Measurements from ENCODE around the gene SLC38A10.

Gene SLC38A10

GRCh38 chr17:81285894-81286293 is 9.2 kb downstream of the SLC38A10 start:
- peaks cover 28% of the 10 kb centered on the region; the same call in 1 of the 2 replicates for H3K36me3 ChIP-seq (ENCODE audit: control insufficient read depth, low read length)
- H3K9me3 ChIP-seq (ENCODE audit: control insufficient read depth, insufficient read depth, low read length) = no peaks in the 10 kb centered on the region
- TF ChIP-seq, protein P1, sequence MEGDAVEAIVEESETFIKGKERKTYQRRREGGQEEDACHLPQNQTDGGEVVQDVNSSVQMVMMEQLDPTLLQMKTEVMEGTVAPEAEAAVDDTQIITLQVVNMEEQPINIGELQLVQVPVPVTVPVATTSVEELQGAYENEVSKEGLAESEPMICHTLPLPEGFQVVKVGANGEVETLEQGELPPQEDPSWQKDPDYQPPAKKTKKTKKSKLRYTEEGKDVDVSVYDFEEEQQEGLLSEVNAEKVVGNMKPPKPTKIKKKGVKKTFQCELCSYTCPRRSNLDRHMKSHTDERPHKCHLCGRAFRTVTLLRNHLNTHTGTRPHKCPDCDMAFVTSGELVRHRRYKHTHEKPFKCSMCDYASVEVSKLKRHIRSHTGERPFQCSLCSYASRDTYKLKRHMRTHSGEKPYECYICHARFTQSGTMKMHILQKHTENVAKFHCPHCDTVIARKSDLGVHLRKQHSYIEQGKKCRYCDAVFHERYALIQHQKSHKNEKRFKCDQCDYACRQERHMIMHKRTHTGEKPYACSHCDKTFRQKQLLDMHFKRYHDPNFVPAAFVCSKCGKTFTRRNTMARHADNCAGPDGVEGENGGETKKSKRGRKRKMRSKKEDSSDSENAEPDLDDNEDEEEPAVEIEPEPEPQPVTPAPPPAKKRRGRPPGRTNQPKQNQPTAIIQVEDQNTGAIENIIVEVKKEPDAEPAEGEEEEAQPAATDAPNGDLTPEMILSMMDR (IDR thresholded peaks at IDR 0.05; ENCODE audit: low read depth, low read length, poor library complexity, severe bottlenecking) = no peak
- TF ChIP-seq EZH2phosphoT487 (IDR thresholded peaks at IDR 0.05; ENCODE audit: borderline replicate concordance, low read length) = no peak
- H3K79me2 ChIP-seq (ENCODE audit: control insufficient read depth, low read length) = peaks cover 53% of the 10 kb centered on the region
- H3K4me3 ChIP-seq (ENCODE audit: low read length) = no peak overlapping the region
- H4K20me1 ChIP-seq (ENCODE audit: control insufficient read depth, insufficient read depth, low read depth, low read length) = no peaks in the 10 kb centered on the region
- no peaks in the 10 kb centered on the region for H3K9me2 ChIP-seq (replicated peaks; ENCODE audit: control insufficient read depth, low read length)
- H3K4me2 ChIP-seq (ENCODE audit: low read length) = no peak overlapping the region
- H3K4me1 ChIP-seq (ENCODE audit: control insufficient read depth, low read length) = no peaks in the 10 kb centered on the region
- H3K27me3 ChIP-seq (ENCODE audit: control insufficient read depth, low read length) = no peaks in the 10 kb centered on the region
- H3F3A ChIP-seq (ENCODE audit: control insufficient read depth, insufficient read depth) = no peaks in the 10 kb centered on the region
- H3K27ac ChIP-seq (ENCODE audit: low read depth, low read length) = no peak overlapping the region

GRCh38 chr17:81285179-81285878 is 9.8 kb downstream of the SLC38A10 start:
- no peak overlapping the region for H3K4me2 ChIP-seq (ENCODE audit: low read length)
- H3F3A ChIP-seq (ENCODE audit: control insufficient read depth, insufficient read depth) = no peaks in the 10 kb centered on the region
- H3K36me3 ChIP-seq (ENCODE audit: control insufficient read depth, low read length) = peaks cover 25% of the 10 kb centered on the region; the same call in 1 of the 2 replicates
- H3K79me2 ChIP-seq (ENCODE audit: control insufficient read depth, low read length) = peaks cover 47% of the 10 kb centered on the region
- no peak overlapping the region for H3K27ac ChIP-seq (ENCODE audit: low read depth, low read length)
- H4K20me1 ChIP-seq (ENCODE audit: control insufficient read depth, insufficient read depth, low read depth, low read length) = no peaks in the 10 kb centered on the region
- H3K9me3 ChIP-seq (ENCODE audit: control insufficient read depth, insufficient read depth, low read length) = no peaks in the 10 kb centered on the region
- H3K27me3 ChIP-seq (ENCODE audit: control insufficient read depth, low read length) = no peaks in the 10 kb centered on the region
- H3K4me1 ChIP-seq (ENCODE audit: control insufficient read depth, low read length) = no peaks in the 10 kb centered on the region
- no peaks in the 10 kb centered on the region for H3K9me2 ChIP-seq (replicated peaks; ENCODE audit: control insufficient read depth, low read length)
- H3K4me3 ChIP-seq (ENCODE audit: low read length) = no peak overlapping the region
- TF ChIP-seq EZH2phosphoT487 (IDR thresholded peaks at IDR 0.05; ENCODE audit: borderline replicate concordance, low read length) = no peak
- TF ChIP-seq, protein P1 (IDR thresholded peaks at IDR 0.05; ENCODE audit: low read depth, low read length, poor library complexity, severe bottlenecking) = no peak

DNA sequence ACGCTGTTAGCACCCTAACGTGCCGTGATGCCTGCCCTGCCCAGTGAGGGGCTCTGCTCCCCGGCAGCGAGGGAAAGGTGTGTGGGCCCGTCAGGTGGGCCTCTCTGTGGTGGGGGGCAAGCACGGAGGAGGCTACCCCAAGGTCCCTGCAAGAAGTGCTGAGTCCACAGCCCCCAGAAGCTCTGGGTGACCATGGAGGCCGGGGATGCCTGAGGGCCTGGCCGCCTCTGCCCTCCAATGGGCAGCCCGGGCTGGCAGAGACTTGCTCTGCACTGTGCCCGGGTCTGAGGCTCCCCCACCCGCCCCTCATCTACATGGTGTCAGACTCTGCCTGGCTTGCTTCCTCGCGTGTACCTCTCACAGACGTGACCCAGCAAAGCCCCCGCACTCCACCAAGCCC is 12.2 kb downstream of the SLC38A10 start:
- TF ChIP-seq, protein P1 (IDR thresholded peaks at IDR 0.05; ENCODE audit: low read depth, low read length, poor library complexity, severe bottlenecking) = no peak
- TF ChIP-seq EZH2phosphoT487 (IDR thresholded peaks at IDR 0.05; ENCODE audit: borderline replicate concordance, low read length) = no peak
- no peaks in the 10 kb centered on the region for H3K27me3 ChIP-seq (ENCODE audit: control insufficient read depth, low read length)
- H3K9me3 ChIP-seq (ENCODE audit: control insufficient read depth, insufficient read depth, low read length) = no peaks in the 10 kb centered on the region
- H3K36me3 ChIP-seq (ENCODE audit: control insufficient read depth, low read length) = peaks cover 16% of the 10 kb centered on the region; the same call in 1 of the 2 replicates
- H3F3A ChIP-seq (ENCODE audit: control insufficient read depth, insufficient read depth) = no peaks in the 10 kb centered on the region
- peaks cover 28% of the 10 kb centered on the region for H3K79me2 ChIP-seq (ENCODE audit: control insufficient read depth, low read length)
- H3K27ac ChIP-seq (ENCODE audit: low read depth, low read length) = no peak overlapping the region
- H3K4me3 ChIP-seq (ENCODE audit: low read length) = no peak overlapping the region
- no peaks in the 10 kb centered on the region for H3K4me1 ChIP-seq (ENCODE audit: control insufficient read depth, low read length)
- no peak overlapping the region for H3K4me2 ChIP-seq (ENCODE audit: low read length)
- H3K9me2 ChIP-seq (replicated peaks; ENCODE audit: control insufficient read depth, low read length) = no peaks in the 10 kb centered on the region
- no peaks in the 10 kb centered on the region for H4K20me1 ChIP-seq (ENCODE audit: control insufficient read depth, insufficient read depth, low read depth, low read length)
